Central memory CD8-positive, alpha-beta T cell (primary cell): ENCODE measurements around the gene KANSL1L.

Experiments
- ATAC-seq: fragments of 150-1000 bp; cut with Tn5 transposase; replicated peaks from 2 replicates; pipeline ENCODE4 v1.10.0; 2022; ENCODE audit warnings: mild to moderate bottlenecking, moderate FRiP score, moderate number of reproducible peaks; ENCODE audit not compliant: poor library complexity, severe bottlenecking; ENCODE audit errors: extremely low read depth
- DNase-seq, 2 donors: peaks; one replicate each; pipeline ENCODE4 v3.0.0; 2021; ENCODE audit warnings: low spot score in 2 of 2
- H3K27ac Mint-ChIP-seq: one replicate; pipeline ENCODE4 v1.8.0; 2022; ENCODE audit warnings: low read depth, mild to moderate bottlenecking, moderate library complexity, mixed read lengths
- H3K27me3 Mint-ChIP-seq: one replicate; pipeline ENCODE4 v1.8.0; 2022; ENCODE audit warnings: mixed read lengths
- H3K36me3 Mint-ChIP-seq: one replicate; pipeline ENCODE4 v1.8.0; 2022; ENCODE audit warnings: mild to moderate bottlenecking, moderate library complexity, mixed read lengths; ENCODE audit not compliant: insufficient read depth
- H3K4me1 Mint-ChIP-seq: one replicate; pipeline ENCODE4 v1.8.0; 2022; ENCODE audit warnings: mixed read lengths
- H3K4me3 Mint-ChIP-seq: one replicate; pipeline ENCODE4 v1.8.0; 2022; ENCODE audit warnings: mild to moderate bottlenecking, moderate library complexity, mixed read lengths
- H3K9me3 Mint-ChIP-seq: one replicate; pipeline ENCODE4 v1.8.0; 2022; ENCODE audit warnings: mixed read lengths

KANSL1L gene

DNA sequence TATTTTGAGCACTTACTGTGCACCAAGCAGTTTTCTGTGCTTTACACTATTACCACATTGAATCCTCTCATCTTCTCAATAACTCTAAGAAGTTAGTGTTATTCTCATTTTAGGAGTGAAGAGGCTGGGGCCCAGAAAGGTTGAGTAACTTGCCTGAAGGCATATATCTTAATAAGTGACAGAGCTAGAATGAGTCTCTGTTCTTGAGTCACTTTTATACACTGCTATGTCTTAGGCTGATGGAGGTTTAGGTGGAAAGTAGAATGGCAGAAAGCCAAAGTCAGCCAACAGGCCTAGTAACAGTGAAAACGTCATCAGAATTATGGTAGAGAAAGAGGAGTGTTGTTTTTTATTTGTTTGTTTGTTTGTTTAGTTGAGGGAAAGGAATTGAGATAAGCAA, 196.6 kb downstream of the KANSL1L start:
- Mint-ChIP-seq H3K4me3 (no peak overlapping the region), H3K27ac (no peak overlapping the region), H3K27me3 (no peaks in the 10 kb centered on the region), H3K4me1 (no peaks in the 10 kb centered on the region), H3K9me3 (no peaks in the 10 kb centered on the region), H3K36me3 (no peaks in the 10 kb centered on the region)
- ATAC-seq (no peak), DNase-seq (no peak)

DNA sequence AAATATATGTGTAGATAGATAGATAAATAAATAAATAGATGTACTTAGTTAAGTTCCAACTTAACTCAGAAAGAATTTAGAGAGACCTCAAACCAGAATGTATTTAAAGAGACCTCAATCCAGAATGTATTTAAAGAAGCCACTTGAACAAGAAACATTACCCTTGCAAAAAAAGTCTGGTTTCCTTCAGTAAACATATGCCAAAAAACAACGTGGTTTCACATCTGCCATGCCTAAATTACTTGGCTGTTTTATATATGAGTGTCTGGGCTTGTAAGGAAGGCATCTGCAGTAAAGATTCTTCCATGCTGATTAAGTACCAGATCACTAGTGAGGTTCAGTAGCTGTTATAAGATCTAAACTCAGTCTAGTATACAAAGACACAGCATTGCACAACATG, 197.9 kb downstream of the KANSL1L start:
- Mint-ChIP-seq H3K4me3 (no peak overlapping the region), H3K9me3 (no peaks in the 10 kb centered on the region), H3K36me3 (no peaks in the 10 kb centered on the region), H3K4me1 (no peaks in the 10 kb centered on the region), H3K27ac (no peak overlapping the region), H3K27me3 (no peaks in the 10 kb centered on the region)
- ATAC-seq (no peak), DNase-seq (no peak)
